PC-9 (cell line): ENCODE measurements around the gene NSA2.

Experiments used
- CTCF ChIP-seq: fragments of 200-600 bp; sonication (generic); conservative IDR thresholded peaks from 2 replicates; pipeline ENCODE4 v1.6.1; 2017; ENCODE audit warnings: mixed run types, antibody characterized with exemption, mild to moderate bottlenecking, moderate library complexity
- EZH2 ChIP-seq: fragments of 200-600 bp; sonication (generic); IDR thresholded peaks from 2 replicates; pipeline ENCODE4 v1.8.0; 2017; ENCODE audit warnings: antibody characterized with exemption, low read depth

GRCh38 chr5:74801197-74801596, 34.1 kb downstream of the NSA2 start:
- TF ChIP-seq CTCF (no peak), EZH2 (no peak)
